T-helper 22 cell (primary cell): ENCODE measurements around the gene RHOC.

Experiments used
- DNase-seq: peaks from one replicate; pipeline ENCODE4 v3.0.0-alpha.2; 2020; ENCODE audit warnings: low read depth

The RHOC gene

DNA sequence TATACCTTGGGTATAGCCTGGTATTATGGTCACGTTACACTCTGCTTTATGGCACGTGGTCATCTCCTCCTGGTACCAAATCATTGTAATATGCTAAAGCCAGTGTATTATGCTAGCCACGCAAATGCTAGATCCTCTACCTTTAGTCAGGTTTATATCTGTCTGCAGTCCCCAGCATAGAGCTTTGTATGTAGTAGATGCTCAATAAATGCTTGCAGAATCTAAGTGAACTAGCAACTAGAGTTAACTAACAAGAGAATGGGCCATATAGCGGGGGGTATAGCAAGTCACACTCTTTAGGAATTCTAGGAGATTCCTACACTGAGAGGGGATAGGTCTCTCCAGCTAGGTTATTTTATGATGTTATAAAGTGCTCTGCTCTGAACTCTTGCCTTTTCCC lies 29.4 kb downstream of the RHOC start:
- DNase-seq, result no peak

DNA sequence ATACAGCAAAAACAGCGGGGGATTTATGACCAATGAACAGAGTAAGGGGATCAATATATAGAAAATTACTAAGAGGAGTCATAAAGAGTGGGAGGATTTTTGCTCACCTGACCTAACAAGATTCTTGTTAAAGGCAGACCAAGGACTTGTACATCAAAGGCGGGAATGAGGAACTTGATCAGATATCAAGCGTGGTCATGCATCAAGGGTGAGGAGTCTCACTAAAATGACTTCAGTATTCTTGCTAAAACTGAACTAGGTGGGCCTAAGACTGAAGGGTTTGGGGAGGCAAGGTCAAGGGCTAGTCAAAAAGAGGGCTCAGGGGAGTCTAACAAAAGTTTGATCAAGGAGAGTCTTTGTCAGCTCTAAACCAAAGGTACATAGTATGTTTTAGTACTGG lies 30.4 kb downstream of the RHOC start:
- no peak for DNase-seq

DNA sequence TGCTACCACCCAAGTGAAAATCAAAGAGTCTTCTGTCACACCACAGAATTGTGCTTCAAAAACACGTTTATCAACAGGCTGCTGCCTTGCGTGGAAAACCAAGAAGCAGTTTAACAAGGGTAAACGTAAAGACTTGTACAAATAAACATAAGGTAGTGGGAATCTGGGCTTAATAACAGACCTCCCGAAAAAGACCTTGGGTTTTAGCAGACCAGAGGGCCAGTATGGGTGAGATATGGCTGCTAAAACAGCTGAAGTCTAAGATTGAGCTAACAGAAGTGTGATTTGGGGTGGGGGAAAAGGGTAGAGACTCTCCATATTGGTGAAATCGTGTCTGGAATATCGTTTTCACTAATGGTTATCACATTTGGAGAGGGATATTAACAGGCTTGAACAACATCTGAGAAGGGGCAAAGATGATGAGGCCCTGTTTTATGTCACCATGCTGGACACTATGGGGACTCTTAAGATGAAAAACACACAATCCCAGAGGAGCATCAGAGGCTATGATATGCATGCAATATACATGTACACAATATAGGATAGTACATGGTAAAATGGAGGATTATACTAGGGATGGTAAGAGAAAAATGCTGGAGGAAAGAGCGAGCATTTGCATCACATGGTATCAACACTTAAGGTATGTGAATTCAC lies 31.1 kb downstream of the RHOC start:
- no peak for DNase-seq

DNA sequence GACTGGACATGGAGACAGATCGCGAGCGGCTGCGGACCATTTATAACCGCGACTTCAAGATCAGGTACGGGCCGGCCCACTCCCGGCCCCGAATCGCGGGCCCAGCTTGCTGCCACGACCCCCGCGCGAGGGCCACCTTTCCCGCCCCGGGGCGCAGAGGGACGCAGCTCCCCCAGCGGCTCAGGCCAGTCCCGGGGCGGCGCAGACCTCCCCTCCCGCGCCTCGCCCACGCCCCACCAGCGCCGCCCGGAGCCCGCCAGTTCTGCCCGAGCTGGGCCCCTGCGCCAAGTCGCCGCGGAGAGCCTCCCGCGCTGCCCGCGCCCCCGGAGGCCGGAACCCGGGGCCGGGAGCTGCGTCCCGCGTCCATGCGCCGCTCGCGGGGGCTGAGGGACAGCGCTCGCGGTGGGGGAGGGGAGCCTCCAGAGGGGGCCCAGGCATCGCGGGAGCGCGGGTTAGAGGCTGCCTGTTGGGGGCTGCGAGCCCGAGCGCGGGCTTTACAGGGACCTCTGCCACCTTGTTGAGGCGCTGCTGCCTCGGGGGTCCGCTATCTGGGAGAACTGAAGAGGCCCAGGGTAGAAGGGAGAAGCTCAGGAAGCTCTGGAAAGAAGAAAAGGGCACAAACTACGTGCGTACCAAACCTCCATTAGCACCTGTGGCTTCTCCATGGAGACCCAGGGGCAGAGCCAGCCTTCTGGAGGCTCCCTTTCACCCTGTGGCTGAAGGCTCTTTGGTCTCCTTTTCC lies 31.8 kb downstream of the RHOC start:
- DNase-seq, result peak; percentile 5

DNA sequence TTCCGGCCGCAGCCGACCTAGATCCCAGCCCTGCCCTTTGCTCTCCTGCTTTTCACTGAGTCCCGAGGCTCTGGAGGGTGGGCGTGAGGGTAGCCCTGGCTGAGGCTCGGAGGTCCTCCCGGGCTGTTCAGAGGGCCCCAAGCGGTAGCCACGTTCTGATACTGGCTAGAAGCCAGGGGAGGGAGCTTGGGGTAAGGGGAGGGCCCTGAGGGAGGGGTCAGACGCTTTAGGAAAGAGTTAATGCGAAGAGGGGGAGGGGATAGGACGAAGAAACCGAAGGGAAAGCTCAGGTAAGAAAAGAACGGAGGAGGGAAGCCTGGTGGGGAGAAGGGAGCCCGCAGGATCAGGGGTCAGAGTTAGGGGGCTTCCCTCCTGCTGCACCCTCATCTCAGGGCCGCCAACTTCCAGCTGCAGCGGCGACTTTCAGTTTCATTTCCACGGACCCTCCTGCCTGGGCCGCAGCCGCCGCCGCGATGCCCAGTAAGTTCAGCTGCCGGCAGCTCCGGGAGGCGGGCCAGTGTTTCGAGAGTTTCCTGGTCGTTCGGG lies 32.4 kb downstream of the RHOC start, which contains the start of gene MOV10:
TSS of gene MOV10 (plus strand) at position 220 of the 546 bp plus-strand sequence. CDS start at position 474, 254 bp downstream.
- peak; percentile 23 for DNase-seq

DNA sequence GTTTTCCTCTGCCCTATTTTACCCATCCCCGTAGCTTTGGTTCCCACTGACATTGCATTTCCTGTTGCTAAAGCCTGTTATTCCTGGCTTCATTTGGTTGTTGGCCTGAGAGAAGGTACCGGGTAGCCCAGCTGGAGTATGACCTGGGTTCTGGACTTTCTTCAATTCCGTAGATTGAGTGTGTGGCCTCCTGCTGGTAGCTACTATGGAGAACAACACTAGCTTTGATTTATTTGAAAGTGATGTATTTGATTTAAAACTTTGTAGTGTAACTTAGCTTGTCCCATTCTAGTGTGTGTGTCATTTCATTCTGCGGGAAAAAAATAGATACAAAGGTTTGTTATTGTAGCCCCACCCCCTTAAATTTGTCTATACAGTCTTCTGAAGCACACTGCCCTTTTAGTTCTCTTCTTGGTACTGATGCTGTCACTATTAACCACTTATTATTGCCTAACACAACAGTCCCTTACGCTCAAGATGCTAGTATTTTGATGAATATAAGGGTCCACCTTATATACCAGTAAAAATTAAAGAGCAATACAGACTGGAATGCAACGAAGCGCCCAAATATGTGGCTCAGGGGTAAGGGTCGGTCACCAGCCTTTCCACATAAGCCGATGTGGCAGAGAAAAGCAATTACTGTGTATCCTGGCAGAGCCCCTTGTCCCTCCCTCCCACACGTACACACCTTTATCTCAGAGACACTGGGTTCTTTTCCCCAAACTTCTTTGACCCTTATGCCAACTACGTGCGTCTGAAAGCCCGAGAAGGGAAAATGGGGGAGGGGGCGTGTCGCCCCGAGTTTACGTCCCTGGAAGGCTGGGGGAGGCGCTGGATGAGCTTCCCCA lies 33.1 kb downstream of the RHOC start:
- no peak for DNase-seq

DNA sequence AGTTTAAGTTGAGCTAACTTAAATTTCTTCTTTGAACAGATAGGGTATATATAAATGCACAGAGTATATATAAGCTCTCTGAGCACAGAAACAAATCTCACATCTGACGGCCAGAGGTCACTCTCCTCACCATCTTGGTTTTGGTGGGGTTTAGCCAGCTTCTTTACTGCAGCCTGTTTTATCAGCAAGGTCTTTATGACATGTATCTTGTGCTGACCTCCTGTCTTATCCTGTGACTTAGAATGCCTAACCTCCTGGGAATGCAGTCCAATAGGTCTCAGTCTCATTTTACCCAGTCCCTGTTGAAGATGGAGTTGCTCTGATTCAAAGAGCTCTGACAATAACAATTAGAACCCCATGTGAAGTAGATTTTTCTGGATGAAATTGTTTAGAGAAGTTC lies 34.1 kb downstream of the RHOC start:
- no peak for DNase-seq

DNA sequence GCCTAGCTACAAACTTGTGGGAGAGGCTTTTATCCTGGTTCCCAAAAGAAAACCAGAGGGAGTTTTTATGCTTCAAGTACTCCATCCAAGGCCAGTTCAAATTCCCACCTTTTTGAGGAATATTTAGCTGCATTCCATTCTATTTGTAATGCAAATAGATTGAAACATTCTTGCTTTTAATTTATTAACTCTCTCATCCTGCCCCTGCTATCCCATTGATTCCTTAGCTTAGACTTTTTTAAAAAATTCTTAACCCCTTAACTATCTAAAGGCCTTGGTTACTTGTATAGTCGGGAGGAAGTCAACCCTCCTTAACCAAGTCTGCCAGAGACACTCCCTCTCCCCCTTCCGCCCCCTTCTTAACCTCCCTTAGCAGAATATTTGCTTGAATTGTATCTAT lies 34.9 kb downstream of the RHOC start:
- no peak for DNase-seq

DNA sequence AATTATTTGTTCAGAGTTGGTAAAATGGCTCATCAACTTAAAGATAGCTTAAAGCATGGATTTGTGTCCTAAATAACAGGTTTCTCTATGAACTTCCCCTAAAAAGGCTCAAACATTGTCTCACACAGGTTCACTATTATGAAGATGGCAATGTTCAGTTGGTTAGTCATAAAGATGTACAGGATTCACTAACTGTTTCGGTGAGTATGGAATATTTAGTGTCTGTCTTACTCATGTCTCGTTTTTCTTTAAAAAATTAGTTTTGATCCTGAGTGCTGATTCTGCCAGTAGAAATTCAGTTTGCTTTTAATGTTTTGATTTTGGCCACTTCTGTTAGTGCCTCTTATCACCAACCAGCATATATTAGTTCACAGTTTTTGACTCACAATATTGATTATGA lies 40.0 kb downstream of the RHOC start:
- DNase-seq, result no peak

DNA sequence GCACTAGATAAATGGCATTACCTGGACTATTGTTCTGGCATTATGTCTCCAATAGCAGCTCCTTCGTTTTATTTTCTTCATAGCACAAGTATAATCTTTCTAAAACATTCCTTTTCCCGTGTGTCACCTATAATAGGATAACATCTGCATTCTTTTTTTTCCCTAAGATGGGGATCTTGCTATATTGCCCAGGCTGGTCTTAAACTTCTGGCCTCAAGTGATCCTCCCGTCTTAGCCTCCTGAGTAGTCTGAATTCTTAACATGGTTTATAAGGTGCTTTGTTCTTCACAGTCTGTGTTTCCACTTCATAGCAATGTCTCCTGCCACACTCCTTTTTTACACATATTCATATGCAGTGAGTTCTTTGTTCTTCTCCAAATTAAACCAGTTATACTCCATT lies 41.1 kb downstream of the RHOC start:
- no peak for DNase-seq

DNA sequence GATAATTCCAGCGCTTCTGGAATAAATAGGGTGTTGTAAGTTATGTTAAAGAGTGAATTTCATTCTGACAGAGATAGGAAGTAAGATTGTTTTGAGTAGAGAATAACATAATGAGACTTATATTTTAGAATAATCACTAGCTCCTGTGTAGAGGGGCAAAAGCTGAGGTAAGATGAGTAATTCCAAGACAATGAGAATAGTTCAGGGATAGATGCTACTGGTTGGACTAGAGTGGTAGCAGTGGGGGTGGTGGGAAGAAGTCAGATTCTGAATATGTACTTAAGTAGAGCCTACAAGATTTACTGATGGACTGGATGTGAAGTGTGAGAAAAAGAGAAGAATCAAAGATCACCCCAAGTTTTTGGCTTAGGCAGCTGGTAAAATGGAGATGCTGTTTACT lies 55.7 kb downstream of the RHOC start:
- DNase-seq, result no peak
